Upper lobe of left lung (tissue), 4 donors: ENCODE measurements around the gene TP63.

Experiments used
- POLR2A ChIP-seq, 4 donors: fragments of 450-650 bp; IDR thresholded peaks; one replicate each; pipeline ENCODE4 v1.5.1; 2016 to 2017; ENCODE audit warnings: antibody characterized with exemption in 4 of 4, mild to moderate bottlenecking in 2 of 4
- POLR2AphosphoS5 ChIP-seq, 2 donors: sonication (generic); formaldehyde crosslinking; IDR thresholded peaks; one replicate each; pipeline ENCODE4 v1.5.1; 2017; ENCODE audit warnings: antibody characterized with exemption in 2 of 2
- TF ChIP-seq, protein P1 (sequence below), 6 experiments: fragments of 450-650 bp in 4 of 6; fragments of 200-600 bp in 2 of 6; sonication (generic) in 2 of 6; IDR thresholded peaks; one replicate each; pipeline ENCODE4 v1.5.1; 2016 to 2019; ENCODE audit warnings: antibody characterized with exemption in 6 of 6

DNA sequence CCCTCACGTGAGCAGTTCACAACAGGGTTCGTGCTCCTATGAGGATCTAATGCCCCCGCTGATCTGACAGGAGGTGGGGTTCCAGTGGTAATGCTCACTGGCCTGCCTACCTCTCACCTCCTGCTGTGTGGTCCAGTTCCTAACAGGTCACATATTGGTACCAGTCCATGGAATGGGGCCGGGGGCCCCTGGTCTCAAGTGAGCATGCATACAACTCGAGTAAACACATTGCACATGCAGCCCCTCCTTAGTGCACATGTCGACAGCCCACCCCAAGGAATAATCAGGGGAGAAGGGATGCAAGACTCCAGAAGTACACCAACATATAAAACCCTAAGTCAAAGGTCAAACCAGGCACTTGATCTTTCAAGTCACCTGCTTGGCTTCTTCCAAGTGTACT lies 127.0 kb downstream of the TP63 start:
- TF ChIP-seq, protein P1, sequence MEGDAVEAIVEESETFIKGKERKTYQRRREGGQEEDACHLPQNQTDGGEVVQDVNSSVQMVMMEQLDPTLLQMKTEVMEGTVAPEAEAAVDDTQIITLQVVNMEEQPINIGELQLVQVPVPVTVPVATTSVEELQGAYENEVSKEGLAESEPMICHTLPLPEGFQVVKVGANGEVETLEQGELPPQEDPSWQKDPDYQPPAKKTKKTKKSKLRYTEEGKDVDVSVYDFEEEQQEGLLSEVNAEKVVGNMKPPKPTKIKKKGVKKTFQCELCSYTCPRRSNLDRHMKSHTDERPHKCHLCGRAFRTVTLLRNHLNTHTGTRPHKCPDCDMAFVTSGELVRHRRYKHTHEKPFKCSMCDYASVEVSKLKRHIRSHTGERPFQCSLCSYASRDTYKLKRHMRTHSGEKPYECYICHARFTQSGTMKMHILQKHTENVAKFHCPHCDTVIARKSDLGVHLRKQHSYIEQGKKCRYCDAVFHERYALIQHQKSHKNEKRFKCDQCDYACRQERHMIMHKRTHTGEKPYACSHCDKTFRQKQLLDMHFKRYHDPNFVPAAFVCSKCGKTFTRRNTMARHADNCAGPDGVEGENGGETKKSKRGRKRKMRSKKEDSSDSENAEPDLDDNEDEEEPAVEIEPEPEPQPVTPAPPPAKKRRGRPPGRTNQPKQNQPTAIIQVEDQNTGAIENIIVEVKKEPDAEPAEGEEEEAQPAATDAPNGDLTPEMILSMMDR (IDR thresholded peaks at IDR 0.05) = no peak
- no peak for TF ChIP-seq POLR2A (IDR thresholded peaks at IDR 0.05)
- TF ChIP-seq POLR2AphosphoS5 (IDR thresholded peaks at IDR 0.05) = no peak
